ENCODE results near the gene PLCL2. TPM values are rescaled to one million over a fixed set of nuclear protein-coding genes. Genes with fewer than 3 reads are reported as not detected.

Gene PLCL2
- total and polyA plus RNA-seq, 2 donors (not counting 1 experiment from before 2014, with no cell fraction given), result 21.7 to 55.2 TPM

GRCh38 chr3:16883057-16883722 is 1.6 kb upstream of the PLCL2 start:
- H4K20me1 ChIP-seq (ENCODE audit: control insufficient read depth, insufficient read depth, low read length, poor library complexity, severe bottlenecking), result no peaks in the 10 kb centered on the region
- ChIA-PET CTCF (interaction anchor here (1.0 to 3.4 kb wide), 17 partner anchors 11 to 349 kb away, joined by 3 to 23 read pairs (median 6); no protein-coding TSS in a partner anchor), POLR2A (interaction anchor here (1.7 to 3.1 kb wide), 2 partner anchors 41 to 313 kb away, joined by 7 to 22 read pairs; no protein-coding TSS in a partner anchor)
- H3K4me1 Mint-ChIP-seq, result peaks cover 30% of the 10 kb centered on the region
- H3K27ac Mint-ChIP-seq, result peak overlapping the region; percentile 95
- H3K27me3 Mint-ChIP-seq, result no peaks in the 10 kb centered on the region
- peaks cover 12 to 18% of the 10 kb centered on the region in 2 donors for H3K4me1 ChIP-seq (ENCODE audit: control insufficient read depth in 2 of 2, insufficient read depth in 2 of 2, low read length in 2 of 2)
- TF ChIP-seq EZH2 (IDR thresholded peaks at IDR 0.05; ENCODE audit: borderline replicate concordance, insufficient read depth, low read depth, low read length, poor library complexity, severe bottlenecking), result no peak
- no peaks in the 10 kb centered on the region for H3K27me3 ChIP-seq (replicated peaks in 1 of 4; ENCODE audit: control extremely low read depth in 1 of 4, control insufficient read depth in 3 of 4, insufficient read depth in 4 of 4, low read length in 3 of 4)
- no peaks in the 10 kb centered on the region for H3K9me3 Mint-ChIP-seq (ENCODE audit: insufficient read depth)
- DNase-seq (no peak), ATAC-seq (ENCODE audit: low read depth) (no peak)
- peak overlapping the region; percentile 81 for H3K4me3 Mint-ChIP-seq
- no peaks in the 10 kb centered on the region for H3K36me3 ChIP-seq (replicated peaks in 1 of 2; ENCODE audit: control extremely low read depth in 1 of 2, control insufficient read depth in 1 of 2, extremely low read depth in 1 of 2, insufficient read depth in 2 of 2, low read length in 1 of 2)
- H3K9me3 ChIP-seq (ENCODE audit: control extremely low read depth in 1 of 3, control insufficient read depth in 2 of 3, insufficient read depth in 1 of 3, low read length in 2 of 3), result peaks cover 0 to 6% (median 0%) of the 10 kb centered on the region in 3 donors
- H3K79me2 ChIP-seq (ENCODE audit: control insufficient read depth, insufficient read depth, low read length), result peaks cover 32% of the 10 kb centered on the region
- WGBS (ENCODE audit: insufficient coverage), result 98% methylated on average over 21 of the region's 23 CpGs
- peak overlapping the region; percentile 93 for H2AFZ ChIP-seq (ENCODE audit: insufficient read depth, low read depth, low read length, poor library complexity, severe bottlenecking)
- peak overlapping the region in 1 of 5 experiments; percentile 98 for H3K4me3 ChIP-seq (ENCODE audit: control extremely low read depth in 1 of 5, extremely low read depth in 1 of 5, insufficient read depth in 1 of 5, low read depth in 2 of 5, low read length in 4 of 5)
- peak overlapping the region; percentile 87 for H3K4me2 ChIP-seq (replicated peaks; ENCODE audit: low read depth, low read length, poor library complexity, severe bottlenecking)
- H3K27ac ChIP-seq (ENCODE audit: low read length in 2 of 2), result peak overlapping the region in 1 of 2 donors; percentile 90
- intact Hi-C loops (cut with micrococcal nuclease), result loop anchor here (5.0 to 10.0 kb wide), 2 partner anchors 52 to 56 kb away; no protein-coding TSS in a partner anchor
- no peak overlapping the region for H3K9ac ChIP-seq (ENCODE audit: low read length)

- POLR2A ChIA-PET, result interaction anchor here (0.6 to 3.1 kb wide), 6 partner anchors 13 to 344 kb away, joined by 3 to 22 read pairs (median 6); no protein-coding TSS in a partner anchor
- peak overlapping the region; percentile 95 for H3K9ac ChIP-seq (ENCODE audit: low read length)
These were observed 1.1 kb upstream of the PLCL2 start for GRCh38 chr3:16883723-16884083.

More at GRCh38 chr3:16883723-16884083, 1.1 kb upstream of the PLCL2 start:
- CTCF ChIA-PET, result interaction anchor here (0.8 to 3.4 kb wide), 27 partner anchors 9 to 348 kb away, joined by 3 to 23 read pairs (median 4); no protein-coding TSS in a partner anchor
- no peaks in the 10 kb centered on the region for H4K20me1 ChIP-seq (ENCODE audit: control insufficient read depth, insufficient read depth, low read length, poor library complexity, severe bottlenecking)
- Mint-ChIP-seq H3K27me3 (no peaks in the 10 kb centered on the region), H3K27ac (peak overlapping the region; percentile 95), H3K9me3 (ENCODE audit: insufficient read depth) (no peaks in the 10 kb centered on the region), H3K4me1 (peaks cover 35% of the 10 kb centered on the region), H3K4me3 (peak overlapping the region; percentile 81)
- peaks cover 0 to 6% (median 0%) of the 10 kb centered on the region in 3 donors for H3K9me3 ChIP-seq (ENCODE audit: control extremely low read depth in 1 of 3, control insufficient read depth in 2 of 3, insufficient read depth in 1 of 3, low read length in 2 of 3)
- 81% methylated on average over 16 of the region's 16 CpGs for WGBS (ENCODE audit: insufficient coverage)
- intact Hi-C loops (cut with micrococcal nuclease), result loop anchor here (1.0 to 10.0 kb wide), 6 partner anchors 14 to 619 kb away; partner anchors contain the start of genes DPH3 and OXNAD1
- H3K4me2 ChIP-seq (replicated peaks; ENCODE audit: low read depth, low read length, poor library complexity, severe bottlenecking), result peak overlapping the region; percentile 87
- DNase-seq, result no peak
- no peaks in the 10 kb centered on the region for H3K36me3 ChIP-seq (replicated peaks in 1 of 2; ENCODE audit: control extremely low read depth in 1 of 2, control insufficient read depth in 1 of 2, extremely low read depth in 1 of 2, insufficient read depth in 2 of 2, low read length in 1 of 2)
- H3K27me3 ChIP-seq (replicated peaks in 1 of 4; ENCODE audit: control extremely low read depth in 1 of 4, control insufficient read depth in 3 of 4, insufficient read depth in 4 of 4, low read length in 3 of 4), result no peaks in the 10 kb centered on the region
- no peak for ATAC-seq (ENCODE audit: low read depth)
- H3K4me3 ChIP-seq (ENCODE audit: control extremely low read depth in 1 of 5, extremely low read depth in 1 of 5, insufficient read depth in 1 of 5, low read depth in 2 of 5, low read length in 4 of 5), result peak overlapping the region in 4 of 5 experiments; percentile 77 to 98 (median 96)
- peak overlapping the region; percentile 93 for H2AFZ ChIP-seq (ENCODE audit: insufficient read depth, low read depth, low read length, poor library complexity, severe bottlenecking)
- peaks cover 12 to 19% of the 10 kb centered on the region in 2 donors for H3K4me1 ChIP-seq (ENCODE audit: control insufficient read depth in 2 of 2, insufficient read depth in 2 of 2, low read length in 2 of 2)
- TF ChIP-seq EZH2 (IDR thresholded peaks at IDR 0.05; ENCODE audit: borderline replicate concordance, insufficient read depth, low read depth, low read length, poor library complexity, severe bottlenecking), result no peak
- TF ChIP-seq CTCF (IDR thresholded peaks at IDR 0.05), result no peak
- H3K27ac ChIP-seq (ENCODE audit: low read length in 2 of 2), result peak overlapping the region; percentile 82 to 90
- peaks cover 37% of the 10 kb centered on the region for H3K79me2 ChIP-seq (ENCODE audit: control insufficient read depth, insufficient read depth, low read length)

All from B cell (primary cell).